Suprapubic skin (tissue), 3 donors: Measurements from ENCODE around the gene ST3GAL4.

Experiments used
- CTCF ChIP-seq, 2 donors: fragments of 200-600 bp in 1 of 2; fragments of 450-650 bp in 1 of 2; sonication (generic) in 1 of 2; IDR thresholded peaks; one replicate each; pipeline ENCODE4 v1.5.1; 2016 to 2019; ENCODE audit warnings: antibody characterized with exemption in 2 of 2, mild to moderate bottlenecking in 1 of 2, moderate library complexity in 1 of 2
- POLR2A ChIP-seq, 2 donors: fragments of 450-650 bp; IDR thresholded peaks; one replicate each; pipeline ENCODE4 v1.6.1; 2017; ENCODE audit warnings: antibody characterized with exemption in 2 of 2, mild to moderate bottlenecking in 2 of 2, moderate library complexity in 2 of 2

- no peak for TF ChIP-seq CTCF (IDR thresholded peaks at IDR 0.05)
- no peak for TF ChIP-seq POLR2A (IDR thresholded peaks at IDR 0.05)
These were observed 25.8 kb upstream of the ST3GAL4 start for GRCh38 chr11:126329644-126330211.
